Calu3 (cell line): ENCODE results near the gene CLCNKB. TPM values are rescaled to one million over a fixed set of nuclear protein-coding genes. Genes with fewer than 3 reads are reported as not detected.

Experiments
- BruUV-seq: library from RNA; stranded (reverse); fragments of 400-500 nt; replicated peaks from 2 replicates; lab custom pipeline; 2021; lab: Mats Ljungman, UMichigan
- CTCF ChIA-PET: fragments of 300-600 bp; sonication (Branson Sonifier 250); formaldehyde crosslinking; loops from one replicate; lab custom pipeline; 2022; ENCODE audit warnings: antibody characterized with exemption; lab: Charles Lee
- DNase-seq: peaks from one replicate; pipeline ENCODE4 v3.0.0; 2022
- H3K27ac Mint-ChIP-seq: one replicate; pipeline ENCODE4 v1.8.0; 2022; ENCODE audit warnings: mixed read lengths; ENCODE audit not compliant: unreplicated experiment
- H3K27me3 Mint-ChIP-seq: one replicate; pipeline ENCODE4 v1.8.0; 2022; ENCODE audit warnings: mixed read lengths; ENCODE audit not compliant: unreplicated experiment
- H3K36me3 Mint-ChIP-seq: one replicate; pipeline ENCODE4 v1.8.0; 2022; ENCODE audit warnings: mild to moderate bottlenecking, moderate library complexity, mixed read lengths; ENCODE audit not compliant: insufficient read depth, unreplicated experiment
- H3K4me1 Mint-ChIP-seq: one replicate; pipeline ENCODE4 v1.8.0; 2022; ENCODE audit warnings: mild to moderate bottlenecking, low read depth, mixed read lengths; ENCODE audit not compliant: unreplicated experiment
- H3K4me3 Mint-ChIP-seq: one replicate; pipeline ENCODE4 v1.8.0; 2022; ENCODE audit warnings: mild to moderate bottlenecking, low read depth, moderate library complexity, mixed read lengths; ENCODE audit not compliant: unreplicated experiment
- H3K9me3 Mint-ChIP-seq: one replicate; pipeline ENCODE4 v1.8.0; 2022; ENCODE audit warnings: low read depth, mixed read lengths; ENCODE audit not compliant: unreplicated experiment
- CTCF ChIP-seq: fragments of 200-600 bp; IDR thresholded peaks from one replicate; pipeline ENCODE4 v1.8.0; 2022; ENCODE audit warnings: antibody characterized with exemption; ENCODE audit not compliant: unreplicated experiment
- intact Hi-C: fragments of 100-400 bp; cut with micrococcal nuclease; formaldehyde crosslinking; loops from one replicate; pipeline ENCODE4 v1.10.0; 2022; ENCODE audit not compliant: unreplicated experiment
- total RNA-seq: library from RNA; stranded (reverse); gene quantifications from 2 replicates; pipeline ENCODE4 v1.2.3, GENCODE V29; 2022

CLCNKB gene
- total RNA-seq, 1 experiment from 2014 or later = not detected

- Mint-ChIP-seq H3K27me3 (peaks cover 28% of the 10 kb centered on the region), H3K4me1 (no peaks in the 10 kb centered on the region), H3K36me3 (peaks cover 3% of the 10 kb centered on the region), H3K9me3 (no peaks in the 10 kb centered on the region), H3K27ac (no peak overlapping the region), H3K4me3 (no peak overlapping the region)
- intact Hi-C loops = no loop called here
- CTCF ChIA-PET = no interaction called here
- no peak for TF ChIP-seq CTCF
- no peak for DNase-seq
- no TSS peak for BruUV-seq
Observed at GRCh38 chr1:16095447-16095846, 51.9 kb downstream of the CLCNKB start.

GRCh38 chr1:16099412-16099811 lies 55.8 kb downstream of the CLCNKB start:
- peaks cover 27% of the 10 kb centered on the region for H3K27me3 Mint-ChIP-seq
- no peak overlapping the region for H3K4me3 Mint-ChIP-seq
- H3K4me1 Mint-ChIP-seq = no peaks in the 10 kb centered on the region
- CTCF ChIA-PET = no interaction called here
- no peak overlapping the region for H3K27ac Mint-ChIP-seq
- peaks cover 3% of the 10 kb centered on the region for H3K36me3 Mint-ChIP-seq
- no peak for TF ChIP-seq CTCF
- H3K9me3 Mint-ChIP-seq = no peaks in the 10 kb centered on the region
- no peak for DNase-seq
- intact Hi-C loops = no loop called here
- no TSS peak for BruUV-seq

- CTCF ChIA-PET = no interaction called here
- no peak for DNase-seq
- Mint-ChIP-seq H3K27me3 (peaks cover 14% of the 10 kb centered on the region), H3K36me3 (no peaks in the 10 kb centered on the region), H3K9me3 (no peaks in the 10 kb centered on the region), H3K27ac (no peak overlapping the region), H3K4me3 (no peak overlapping the region), H3K4me1 (no peaks in the 10 kb centered on the region)
- BruUV-seq = no TSS peak
- TF ChIP-seq CTCF = no peak
- intact Hi-C loops = no loop called here
Observed at GRCh38 chr1:16101623-16102022, 58.0 kb downstream of the CLCNKB start.

Other genes with a start within 250 kb of the CLCNKB start
- gene UQCRHL, start 236.1 kb upstream of the CLCNKB start, total RNA-seq = 3.3 and 3.6 TPM in 2 replicates
- 48.3 and 53.6 TPM in 2 replicates for gene SPEN, start 196.1 kb upstream of the CLCNKB start, total RNA-seq
- gene ZBTB17, start 67.7 kb upstream of the CLCNKB start, total RNA-seq = 22.1 and 26.6 TPM in 2 replicates
- not detected in 2 replicates for gene SRARP, start 39.5 kb upstream of the CLCNKB start, total RNA-seq
- not detected in 2 replicates for gene HSPB7, start 25.7 kb upstream of the CLCNKB start, total RNA-seq
- gene CLCNKA, start 21.7 kb upstream of the CLCNKB start, total RNA-seq = not detected in 2 replicates
- gene FAM131C, start 29.9 kb downstream of the CLCNKB start, total RNA-seq = 0.93 and 0.94 TPM in 2 replicates
- 130 and 161 TPM in 2 replicates for gene EPHA2, start 112.3 kb downstream of the CLCNKB start, total RNA-seq
- 16.6 and 17.2 TPM in 2 replicates for gene ARHGEF19, start 168.9 kb downstream of the CLCNKB start, total RNA-seq
- gene CPLANE2, start 193.4 kb downstream of the CLCNKB start, total RNA-seq = 4.2 and 7.4 TPM in 2 replicates